ENCODE data around the gene ADAMTSL5.

- TF ChIP-seq CTCF (IDR thresholded peaks at IDR 0.05) (no peak), POLR2A (IDR thresholded peaks at IDR 0.05) (no peak)
These were observed 4.9 kb downstream of the ADAMTSL5 start for GRCh38 chr19:1507763-1508506.
